K562 (cell line): ENCODE measurements around the gene CXorf65. TPM values are rescaled to one million over a fixed set of nuclear protein-coding genes. Genes with fewer than 3 reads are reported as not detected.
A peak's percentile ranks its signal among the peaks of the same experiment; 100 is the strongest.

Experiments
- C11orf30 ChIP-seq: fragments of 450-650 bp; IDR thresholded peaks from 2 replicates; pipeline ENCODE4 v1.6.1; 2016; ENCODE audit warnings: low read depth, mild to moderate bottlenecking
- CBX5 ChIP-seq: IDR thresholded peaks from 2 replicates; pipeline ENCODE4 v1.6.1; 2014; ENCODE audit warnings: low read depth, borderline replicate concordance
- KLF10 ChIP-seq: fragments of 250-450 bp; sonication (Bioruptor Pico); IDR thresholded peaks from 2 replicates; pipeline ENCODE4 v1.6.1; 2021; ENCODE audit warnings: matching md5 sums
- RAD21 ChIP-seq, 2 experiments: fragments of 250-450 bp in 1 of 2; fragments of 450-650 bp in 1 of 2; sonication (Bioruptor Pico) in 1 of 2; formaldehyde crosslinking in 1 of 2; IDR thresholded peaks in 1 of 2; conservative IDR thresholded peaks in 1 of 2; 2 replicates each; pipeline versions ENCODE4 v1.4.0 to v1.8.0; 2020 to 2022; ENCODE audit warnings: mild to moderate bottlenecking in 2 of 2, moderate library complexity in 1 of 2
- RBFOX2 ChIP-seq: fragments of 200-400 bp; formaldehyde crosslinking; IDR thresholded peaks from 2 replicates; pipeline ENCODE4 v1.6.1; 2017; ENCODE audit warnings: low read depth, mild to moderate bottlenecking, low read length, moderate library complexity
- SPI1 ChIP-seq: IDR thresholded peaks from 2 replicates; pipeline ENCODE4 v1.6.1; 2011; ENCODE audit warnings: low read depth, low read length, control low read depth, borderline replicate concordance
- SRF ChIP-seq, 2 experiments: fragments of 250-450, 450-650 bp in 1 of 2; sonication (Bioruptor Pico) in 1 of 2; sonication (generic) in 1 of 2; formaldehyde crosslinking; IDR thresholded peaks; 2 replicates each; pipeline versions ENCODE4 v1.5.0 to v1.5.1; 2020 to 2022; ENCODE audit warnings: mild to moderate bottlenecking in 1 of 2, missing genetic modification reagents in 1 of 2
- ZBTB1 ChIP-seq: sonication (generic); formaldehyde crosslinking; IDR thresholded peaks from 2 replicates; pipeline ENCODE4 v1.8.1; 2023; ENCODE audit warnings: missing genetic modification reagents, low read depth, mild to moderate bottlenecking, borderline replicate concordance
- ZFP30 ChIP-seq: fragments of 250-450 bp; sonication (Bioruptor Pico); IDR thresholded peaks from 2 replicates; pipeline ENCODE4 v1.8.0; 2022; ENCODE audit warnings: moderate library complexity, mild to moderate bottlenecking, inconsistent platforms, borderline replicate concordance
- ZNF41 ChIP-seq: fragments of 250-450 bp; sonication (Bioruptor Pico); conservative IDR thresholded peaks from 2 replicates; pipeline ENCODE4 v1.4.0; 2020; ENCODE audit warnings: mild to moderate bottlenecking
- ZNF830 ChIP-seq: fragments of 250-450 bp; sonication (Bioruptor Pico); IDR thresholded peaks from 2 replicates; pipeline ENCODE4 v1.5.0; 2021; ENCODE audit warnings: mild to moderate bottlenecking
- polyA plus RNA-seq, 8 experiments: library from polyadenylated mRNA; depleted of rRNA in 4 of 8; stranded (reverse) in 5 of 8; unstranded in 3 of 8; fragments of >200 nt; fragmentation: Nextera tagmentation in 2 of 8; fragmentation: Illumina TruSeq in 1 of 8; extraction: Ambion mirVana in 2 of 8; extraction: Trizol in 1 of 8; gene quantifications; 2 replicates each; pipeline versions ENCODE4 v1.2.1 to v1.2.3, GENCODE V29; 2011 to 2014; ENCODE audit warnings: inconsistent platforms in 1 of 8, missing spikeins in 1 of 8
- total RNA-seq, 7 experiments: library from RNA; depleted of rRNA in 6 of 7; stranded (reverse); fragments of >200 nt in 6 of 7; fragmentation: Illumina TruSeq in 2 of 7; extraction: Trizol in 2 of 7; gene quantifications; 2 replicates each; pipeline versions ENCODE4 v1.2.1 to v1.2.3, GENCODE V29; 2011 to 2021; ENCODE audit warnings: low replicate concordance in 1 of 7
- TF ChIP-seq, protein P1 (sequence below): fragments of 200-800 bp; sonication (Bioruptor generic); IDR thresholded peaks from 2 replicates; pipeline ENCODE4 v1.6.1; 2016; ENCODE audit warnings: missing genetic modification characterization, missing compliant biosample characterization
- TF ChIP-seq, protein P2 (sequence below), 2 experiments: fragments of 450-650 bp; formaldehyde crosslinking in 1 of 2; IDR thresholded peaks; 2 replicates each; pipeline versions ENCODE4 v1.4.0 to v1.6.1; 2014 to 2020; ENCODE audit warnings: mild to moderate bottlenecking in 2 of 2, borderline replicate concordance in 1 of 2, low read depth in 1 of 2

CXorf65 gene
- total and polyA plus RNA-seq, 9 of the 15 experiments (the other 6 are each of a cell fraction or from before 2014, with no cell fraction given) = 1.4 to 8.4 (median 2.9) TPM

DNA sequence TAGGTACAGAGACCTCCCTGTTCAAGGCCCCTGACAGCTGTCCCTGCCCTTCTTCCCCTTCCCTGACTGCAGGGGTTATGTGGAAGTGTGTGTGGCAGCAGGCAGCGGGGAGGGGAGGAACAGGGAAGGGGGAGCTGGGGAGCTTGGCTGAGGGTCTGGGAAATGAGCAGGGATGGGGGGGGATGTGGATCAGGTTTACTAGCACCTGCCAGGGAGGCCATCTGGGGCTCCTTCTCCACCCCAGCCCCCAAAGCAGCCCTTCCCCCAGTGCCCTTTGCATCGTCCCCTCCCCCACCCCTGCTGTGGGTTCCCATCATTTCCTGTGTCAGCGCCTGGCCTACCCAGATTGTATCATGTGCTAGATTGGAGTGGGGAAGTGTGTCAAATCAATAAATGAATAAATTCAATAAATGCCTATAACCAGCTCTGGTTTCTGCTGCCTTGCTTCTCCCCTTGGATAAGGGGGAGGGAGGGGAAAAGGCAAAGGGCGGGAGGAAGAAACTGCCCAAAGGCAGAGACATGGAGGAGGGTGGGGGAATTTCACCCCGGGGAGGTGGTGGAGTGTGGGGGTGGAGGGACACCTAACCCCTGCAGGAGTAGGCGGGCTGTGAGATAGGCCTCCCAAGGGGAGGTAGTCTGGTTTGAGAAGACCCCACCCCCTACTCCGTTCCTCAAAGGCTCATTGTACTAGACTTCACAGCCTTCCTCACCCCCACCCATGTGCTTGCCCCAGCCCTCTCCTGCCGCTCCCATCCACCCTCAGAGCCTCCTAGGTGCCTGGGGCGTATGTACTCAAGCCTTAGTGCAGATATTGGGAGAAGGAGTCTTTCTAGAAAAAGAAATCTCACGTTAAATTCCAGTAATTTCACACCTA is 3.2 kb downstream of the CXorf65 start (continued):
- TF ChIP-seq ZBTB1 (CRISPR knock-in tag) = no peak
- TF ChIP-seq C11orf30 = no peak
- TF ChIP-seq SRF (CRISPR knock-in tag; IDR thresholded peaks at IDR 0.05) = no peak
- no peak for TF ChIP-seq ZNF830 (CRISPR knock-in tag)
- TF ChIP-seq KLF10 (CRISPR knock-in tag) = no peak
- TF ChIP-seq SPI1 = 0 out of 2 replicates have a peak, but pooled peaks have one; percentile 12
- no peak for TF ChIP-seq ZFP30 (CRISPR knock-in tag)
- no peak for TF ChIP-seq RAD21 (CRISPR knock-in tag; conservative IDR thresholded peaks at IDR 0.05 in 1 of 2, IDR thresholded peaks at IDR 0.05 in 1 of 2)
- no peak for TF ChIP-seq ZNF41 (CRISPR knock-in tag)
- TF ChIP-seq RBFOX2 = peak; percentile 51
- TF ChIP-seq CBX5 = no peak
- TF ChIP-seq, protein P1, sequence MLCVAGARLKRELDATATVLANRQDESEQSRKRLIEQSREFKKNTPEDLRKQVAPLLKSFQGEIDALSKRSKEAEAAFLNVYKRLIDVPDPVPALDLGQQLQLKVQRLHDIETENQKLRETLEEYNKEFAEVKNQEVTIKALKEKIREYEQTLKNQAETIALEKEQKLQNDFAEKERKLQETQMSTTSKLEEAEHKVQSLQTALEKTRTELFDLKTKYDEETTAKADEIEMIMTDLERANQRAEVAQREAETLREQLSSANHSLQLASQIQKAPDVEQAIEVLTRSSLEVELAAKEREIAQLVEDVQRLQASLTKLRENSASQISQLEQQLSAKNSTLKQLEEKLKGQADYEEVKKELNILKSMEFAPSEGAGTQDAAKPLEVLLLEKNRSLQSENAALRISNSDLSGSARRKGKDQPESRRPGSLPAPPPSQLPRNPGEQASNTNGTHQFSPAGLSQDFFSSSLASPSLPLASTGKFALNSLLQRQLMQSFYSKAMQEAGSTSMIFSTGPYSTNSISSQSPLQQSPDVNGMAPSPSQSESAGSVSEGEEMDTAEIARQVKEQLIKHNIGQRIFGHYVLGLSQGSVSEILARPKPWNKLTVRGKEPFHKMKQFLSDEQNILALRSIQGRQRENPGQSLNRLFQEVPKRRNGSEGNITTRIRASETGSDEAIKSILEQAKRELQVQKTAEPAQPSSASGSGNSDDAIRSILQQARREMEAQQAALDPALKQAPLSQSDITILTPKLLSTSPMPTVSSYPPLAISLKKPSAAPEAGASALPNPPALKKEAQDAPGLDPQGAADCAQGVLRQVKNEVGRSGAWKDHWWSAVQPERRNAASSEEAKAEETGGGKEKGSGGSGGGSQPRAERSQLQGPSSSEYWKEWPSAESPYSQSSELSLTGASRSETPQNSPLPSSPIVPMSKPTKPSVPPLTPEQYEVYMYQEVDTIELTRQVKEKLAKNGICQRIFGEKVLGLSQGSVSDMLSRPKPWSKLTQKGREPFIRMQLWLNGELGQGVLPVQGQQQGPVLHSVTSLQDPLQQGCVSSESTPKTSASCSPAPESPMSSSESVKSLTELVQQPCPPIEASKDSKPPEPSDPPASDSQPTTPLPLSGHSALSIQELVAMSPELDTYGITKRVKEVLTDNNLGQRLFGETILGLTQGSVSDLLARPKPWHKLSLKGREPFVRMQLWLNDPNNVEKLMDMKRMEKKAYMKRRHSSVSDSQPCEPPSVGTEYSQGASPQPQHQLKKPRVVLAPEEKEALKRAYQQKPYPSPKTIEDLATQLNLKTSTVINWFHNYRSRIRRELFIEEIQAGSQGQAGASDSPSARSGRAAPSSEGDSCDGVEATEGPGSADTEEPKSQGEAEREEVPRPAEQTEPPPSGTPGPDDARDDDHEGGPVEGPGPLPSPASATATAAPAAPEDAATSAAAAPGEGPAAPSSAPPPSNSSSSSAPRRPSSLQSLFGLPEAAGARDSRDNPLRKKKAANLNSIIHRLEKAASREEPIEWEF = no peak
- TF ChIP-seq, protein P2, sequence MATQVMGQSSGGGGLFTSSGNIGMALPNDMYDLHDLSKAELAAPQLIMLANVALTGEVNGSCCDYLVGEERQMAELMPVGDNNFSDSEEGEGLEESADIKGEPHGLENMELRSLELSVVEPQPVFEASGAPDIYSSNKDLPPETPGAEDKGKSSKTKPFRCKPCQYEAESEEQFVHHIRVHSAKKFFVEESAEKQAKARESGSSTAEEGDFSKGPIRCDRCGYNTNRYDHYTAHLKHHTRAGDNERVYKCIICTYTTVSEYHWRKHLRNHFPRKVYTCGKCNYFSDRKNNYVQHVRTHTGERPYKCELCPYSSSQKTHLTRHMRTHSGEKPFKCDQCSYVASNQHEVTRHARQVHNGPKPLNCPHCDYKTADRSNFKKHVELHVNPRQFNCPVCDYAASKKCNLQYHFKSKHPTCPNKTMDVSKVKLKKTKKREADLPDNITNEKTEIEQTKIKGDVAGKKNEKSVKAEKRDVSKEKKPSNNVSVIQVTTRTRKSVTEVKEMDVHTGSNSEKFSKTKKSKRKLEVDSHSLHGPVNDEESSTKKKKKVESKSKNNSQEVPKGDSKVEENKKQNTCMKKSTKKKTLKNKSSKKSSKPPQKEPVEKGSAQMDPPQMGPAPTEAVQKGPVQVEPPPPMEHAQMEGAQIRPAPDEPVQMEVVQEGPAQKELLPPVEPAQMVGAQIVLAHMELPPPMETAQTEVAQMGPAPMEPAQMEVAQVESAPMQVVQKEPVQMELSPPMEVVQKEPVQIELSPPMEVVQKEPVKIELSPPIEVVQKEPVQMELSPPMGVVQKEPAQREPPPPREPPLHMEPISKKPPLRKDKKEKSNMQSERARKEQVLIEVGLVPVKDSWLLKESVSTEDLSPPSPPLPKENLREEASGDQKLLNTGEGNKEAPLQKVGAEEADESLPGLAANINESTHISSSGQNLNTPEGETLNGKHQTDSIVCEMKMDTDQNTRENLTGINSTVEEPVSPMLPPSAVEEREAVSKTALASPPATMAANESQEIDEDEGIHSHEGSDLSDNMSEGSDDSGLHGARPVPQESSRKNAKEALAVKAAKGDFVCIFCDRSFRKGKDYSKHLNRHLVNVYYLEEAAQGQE (IDR thresholded peaks at IDR 0.05; ENCODE audit: borderline replicate concordance) = no peak
- TF ChIP-seq, protein P2 (CRISPR knock-in tag; IDR thresholded peaks at IDR 0.05; ENCODE audit: low read depth) = no peak
